ENCODE data around the gene TMEM178B.
"Not testable (repeated sequence)": the region's sequence is repeated elsewhere in the genome, so short reads cannot be mapped to it uniquely, and the experiment has no call there.

The TMEM178B gene

GRCh38 chr7:141324870-141325269, 251.0 kb downstream of the TMEM178B start:
- DNase-seq, result no peak

- no peak for DNase-seq
Observed at GRCh38 chr7:141325275-141325674, 251.4 kb downstream of the TMEM178B start.

GRCh38 chr7:141328290-141328689, 254.4 kb downstream of the TMEM178B start:
- DNase-seq, result no peak

- DNase-seq, result not testable (repeated sequence)
Observed at GRCh38 chr7:141330285-141330684, 256.4 kb downstream of the TMEM178B start.

GRCh38 chr7:141333459-141333858, 259.6 kb downstream of the TMEM178B start:
- DNase-seq, result no peak

- no peak for DNase-seq
Observed at GRCh38 chr7:141335164-141335563, 261.3 kb downstream of the TMEM178B start.

- DNase-seq, result no peak
Observed at GRCh38 chr7:141339603-141340002, 265.7 kb downstream of the TMEM178B start.

- DNase-seq, result no peak
Observed at GRCh38 chr7:141340991-141341390, 267.1 kb downstream of the TMEM178B start.

- DNase-seq, result no peak
Observed at GRCh38 chr7:141342621-141343408, 269.0 kb downstream of the TMEM178B start.

- DNase-seq, result no peak
Observed at GRCh38 chr7:141344153-141344935, 270.5 kb downstream of the TMEM178B start.

GRCh38 chr7:141348728-141349127, 274.9 kb downstream of the TMEM178B start:
- no peak for DNase-seq

- no peak for DNase-seq
Observed at GRCh38 chr7:141349338-141349737, 275.5 kb downstream of the TMEM178B start.

GRCh38 chr7:141349804-141350203, 275.9 kb downstream of the TMEM178B start:
- DNase-seq, result no peak

GRCh38 chr7:141351175-141351574, 277.3 kb downstream of the TMEM178B start:
- no peak for DNase-seq

GRCh38 chr7:141352955-141353354, 279.1 kb downstream of the TMEM178B start:
- no peak for DNase-seq

- DNase-seq, result no peak
Observed at GRCh38 chr7:141354251-141354650, 280.4 kb downstream of the TMEM178B start.

GRCh38 chr7:141355032-141355431, 281.2 kb downstream of the TMEM178B start:
- DNase-seq, result no peak

GRCh38 chr7:141356161-141356560, 282.3 kb downstream of the TMEM178B start:
- DNase-seq, result no peak

GRCh38 chr7:141358386-141358785, 284.5 kb downstream of the TMEM178B start:
- DNase-seq, result no peak

GRCh38 chr7:141359262-141359661, 285.4 kb downstream of the TMEM178B start:
- DNase-seq, result no peak

- no peak for DNase-seq
Observed at GRCh38 chr7:141359740-141360415, 286.0 kb downstream of the TMEM178B start.

- no peak for DNase-seq
Observed at GRCh38 chr7:141360416-141360760, 286.5 kb downstream of the TMEM178B start.

- no peak for DNase-seq
Observed at GRCh38 chr7:141360803-141361202, 286.9 kb downstream of the TMEM178B start.

GRCh38 chr7:141361479-141361878, 287.6 kb downstream of the TMEM178B start:
- DNase-seq, result no peak

Data from stimulated activated naive CD4-positive, alpha-beta T cell treated with Interleukin-2 at 50 U/mL for 16 hours (primary cell).